HL-60 (cell line): ENCODE results near the gene NAALAD2.

Source experiments
- DNase-seq, 2 experiments: peaks; one replicate each; pipeline ENCODE4 v3.0.0-alpha.2; 2010 to 2020; ENCODE audit warnings: low read depth in 1 of 2, low spot score in 1 of 2
- H3K27ac ChIP-seq: fragments of 250-450 bp; sonication (Bioruptor Pico); replicated peaks from 2 replicates; pipeline ENCODE4 v1.5.1; 2020; ENCODE audit warnings: mild to moderate bottlenecking, moderate library complexity
- H3K27me3 ChIP-seq: fragments of 250-450 bp; sonication (Bioruptor Pico); 2 replicates; pipeline ENCODE4 v1.5.1; 2021; ENCODE audit warnings: mild to moderate bottlenecking, moderate library complexity; ENCODE audit not compliant: insufficient read depth, poor library complexity, severe bottlenecking
- H3K4me3 ChIP-seq: replicated peaks from 2 replicates; pipeline ENCODE4 v1.5.1; 2011; ENCODE audit warnings: mild to moderate bottlenecking, control low read depth, low read length; ENCODE audit not compliant: insufficient read depth
- CTCF ChIP-seq: IDR thresholded peaks from one replicate; pipeline ENCODE4 v1.5.1; 2011; ENCODE audit warnings: low read length, control low read depth, inconsistent platforms; ENCODE audit not compliant: insufficient read depth
- GABPA ChIP-seq: IDR thresholded peaks from 2 replicates; pipeline ENCODE4 v1.6.1; 2012; ENCODE audit warnings: low read depth
- POLR2AphosphoS5 ChIP-seq: IDR thresholded peaks from 2 replicates; pipeline ENCODE4 v1.6.1; 2012; ENCODE audit warnings: low read depth
- REST ChIP-seq: IDR thresholded peaks from 2 replicates; pipeline ENCODE4 v1.6.1; 2012; ENCODE audit warnings: low read depth; ENCODE audit not compliant: insufficient replicate concordance
- SPI1 ChIP-seq: IDR thresholded peaks from 2 replicates; pipeline ENCODE4 v1.6.1; 2012; ENCODE audit warnings: low read depth, mild to moderate bottlenecking, borderline replicate concordance

The NAALAD2 gene

GRCh38 chr11:90113541-90113940 lies 20.9 kb upstream of the NAALAD2 start:
- no peak for DNase-seq
- H3K27me3 ChIP-seq, result no peaks in the 10 kb centered on the region

GRCh38 chr11:90120191-90120590 lies 14.3 kb upstream of the NAALAD2 start:
- no peak for DNase-seq
- TF ChIP-seq SPI1, result no peak
- TF ChIP-seq CTCF, result no peak
- no peak for TF ChIP-seq GABPA
- TF ChIP-seq REST, result no peak
- no peak for TF ChIP-seq POLR2AphosphoS5
- Histone ChIP-seq H3K27me3 (no peaks in the 10 kb centered on the region), H3K4me3 (no peak overlapping the region), H3K27ac (no peak overlapping the region)

More at GRCh38 chr11:90113541-90113940, 20.9 kb upstream of the NAALAD2 start:
- Histone ChIP-seq H3K4me3 (no peak overlapping the region), H3K27ac (no peak overlapping the region)
- TF ChIP-seq GABPA, result no peak
- no peak for TF ChIP-seq CTCF
- no peak for TF ChIP-seq REST
- no peak for TF ChIP-seq SPI1
- TF ChIP-seq POLR2AphosphoS5, result no peak

- no peak for DNase-seq
- H3K4me3 ChIP-seq, result no peak overlapping the region
- H3K27me3 ChIP-seq, result no peaks in the 10 kb centered on the region
- no peak overlapping the region for H3K27ac ChIP-seq
- TF ChIP-seq REST, result no peak
- no peak for TF ChIP-seq SPI1
- no peak for TF ChIP-seq GABPA
- TF ChIP-seq POLR2AphosphoS5, result no peak
- no peak for TF ChIP-seq CTCF
Measured at GRCh38 chr11:90124371-90124770, 10.1 kb upstream of the NAALAD2 start.
